ENCODE data around the gene C12orf43. TPM values are rescaled to one million over a fixed set of nuclear protein-coding genes. Genes with fewer than 3 reads are reported as not detected.

Gene C12orf43
- total and polyA plus RNA-seq, 4 donors, result 6.8 to 8.2 (median 7.6) TPM

DNA sequence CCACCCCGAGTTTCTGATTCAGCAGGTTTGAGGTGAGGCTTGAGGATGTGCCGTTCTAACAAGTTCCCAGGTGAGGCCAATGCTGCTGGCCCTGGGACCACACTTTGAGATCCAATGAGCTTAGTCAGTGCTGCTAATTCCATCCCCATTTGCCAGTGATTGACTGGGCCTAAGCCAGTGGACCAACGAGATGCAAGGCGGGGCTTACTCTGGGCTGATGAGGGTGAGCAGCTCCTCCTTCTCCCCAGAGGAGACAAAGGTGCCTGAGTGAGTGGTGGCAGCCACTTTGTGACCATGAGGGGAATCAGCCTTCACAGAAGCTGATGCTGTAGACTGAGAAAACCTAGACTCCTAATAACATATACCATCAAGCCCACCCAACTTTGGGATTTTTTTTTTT, 61.1 kb downstream of the C12orf43 start:
- no peaks in the 10 kb centered on the region for H3K27me3 ChIP-seq (ENCODE audit: control insufficient read depth in 4 of 4, insufficient read depth in 4 of 4, low read length in 3 of 4)
- TF ChIP-seq RAD21 (IDR thresholded peaks at IDR 0.05) (no peak), SP1 (IDR thresholded peaks at IDR 0.05) (no peak), FOXA2 (IDR thresholded peaks at IDR 0.05) (no peak), TAF1 (conservative IDR thresholded peaks at IDR 0.05) (no peak), YY1 (IDR thresholded peaks at IDR 0.05) (no peak)
- no peak overlapping the region for H3K27ac ChIP-seq (ENCODE audit: low read depth in 1 of 2, low read length in 2 of 2)
- 79% methylated on average over 4 of the region's 4 CpGs for WGBS
- no peaks in the 10 kb centered on the region for H3K4me1 ChIP-seq (ENCODE audit: control insufficient read depth in 4 of 4, insufficient read depth in 4 of 4, low read length in 3 of 4)
- no peaks in the 10 kb centered on the region for H3K36me3 ChIP-seq (ENCODE audit: control insufficient read depth in 4 of 4, insufficient read depth in 3 of 4, low read depth in 1 of 4, low read length in 3 of 4)
- no peak overlapping the region for H3K9ac ChIP-seq (ENCODE audit: low read depth in 1 of 2, low read length in 2 of 2)
- H3K4me3 ChIP-seq (ENCODE audit: low read depth in 1 of 3, low read length in 3 of 3), result no peak overlapping the region
- DNase-seq (ENCODE audit: low spot score), result no peak
- no peaks in the 10 kb centered on the region for H3K9me3 ChIP-seq (ENCODE audit: control insufficient read depth in 4 of 4, low read length in 3 of 4)

- no peaks in the 10 kb centered on the region for H3K36me3 ChIP-seq (ENCODE audit: control insufficient read depth in 4 of 4, insufficient read depth in 3 of 4, low read depth in 1 of 4, low read length in 3 of 4)
- TF ChIP-seq, protein P1, sequence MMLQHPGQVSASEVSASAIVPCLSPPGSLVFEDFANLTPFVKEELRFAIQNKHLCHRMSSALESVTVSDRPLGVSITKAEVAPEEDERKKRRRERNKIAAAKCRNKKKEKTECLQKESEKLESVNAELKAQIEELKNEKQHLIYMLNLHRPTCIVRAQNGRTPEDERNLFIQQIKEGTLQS (IDR thresholded peaks at IDR 0.05), result no peak
- no peak for TF ChIP-seq RAD21 (IDR thresholded peaks at IDR 0.05)
- TF ChIP-seq MAX (IDR thresholded peaks at IDR 0.05), result no peak
- H3K9ac ChIP-seq (ENCODE audit: low read depth in 1 of 2, low read length in 2 of 2), result no peak overlapping the region
- DNase-seq (ENCODE audit: low spot score), result no peak
- WGBS, result 95% methylated on average over 5 of the region's 5 CpGs
- no peaks in the 10 kb centered on the region for H3K9me3 ChIP-seq (ENCODE audit: control insufficient read depth in 4 of 4, low read length in 3 of 4)
- no peaks in the 10 kb centered on the region for H3K27me3 ChIP-seq (ENCODE audit: control insufficient read depth in 4 of 4, insufficient read depth in 4 of 4, low read length in 3 of 4)
- no peaks in the 10 kb centered on the region for H3K4me1 ChIP-seq (ENCODE audit: control insufficient read depth in 4 of 4, insufficient read depth in 4 of 4, low read length in 3 of 4)
- no peak overlapping the region for H3K4me3 ChIP-seq (ENCODE audit: low read depth in 1 of 3, low read length in 3 of 3)
- no peak overlapping the region for H3K27ac ChIP-seq (ENCODE audit: low read depth in 1 of 2, low read length in 2 of 2)
Observed at GRCh38 chr12:120950807-120951206, 65.5 kb downstream of the C12orf43 start.

Other genes starting within 250 kb of the C12orf43 start
- 1 to 10 TPM; 7.4 to 7.8 TPM for gene SPPL3, start 112.1 kb downstream of the C12orf43 start, total RNA-seq
- gene SPPL3, start 112.1 kb downstream of the C12orf43 start, polyA plus RNA-seq, result 10 to 100 TPM in 1 of 2 donors, 1 to 10 TPM in 1; 9.5 to 12.6 TPM
- gene HNF1A, start 37.9 kb downstream of the C12orf43 start, total RNA-seq, result 10 to 100 TPM in 1 of 2 donors, 1 to 10 TPM in 1; 8.3 to 12.8 TPM
- gene HNF1A, start 37.9 kb downstream of the C12orf43 start, polyA plus RNA-seq, result 10 to 100 TPM in 1 of 2 donors, 1 to 10 TPM in 1; 8.2 to 19.8 TPM
- gene OASL, start 22.8 kb upstream of the C12orf43 start, total RNA-seq, result 1 to 10 TPM in 1 of 2 donors, under 1 TPM in 1; 0.89 to 2.5 TPM
- 1 to 10 TPM; 3.7 to 4.5 TPM for gene OASL, start 22.8 kb upstream of the C12orf43 start, polyA plus RNA-seq
- 1 to 10 TPM; 2.4 to 3.2 TPM for gene P2RX7, start 116.4 kb upstream of the C12orf43 start, total RNA-seq
- gene P2RX7, start 116.4 kb upstream of the C12orf43 start, polyA plus RNA-seq, result 1 to 10 TPM; 1.2 to 2.0 TPM
- 10 to 100 TPM; 27.0 to 32.1 TPM for gene P2RX4, start 193.6 kb upstream of the C12orf43 start, total RNA-seq
- gene P2RX4, start 193.6 kb upstream of the C12orf43 start, polyA plus RNA-seq, result 10 to 100 TPM; 16.5 TPM